MM.1S (cell line): Measurements from ENCODE around the gene PABPC5.

ENCODE experiments used
- DNase-seq: peaks from one replicate; pipeline ENCODE4 v3.0.0-alpha.2; 2015
- H2AFZ ChIP-seq: fragments of 300-600 bp; sonication (generic); 2 replicates; pipeline ENCODE4 v1.6.0; 2016; ENCODE audit warnings: antibody characterized with exemption, low read length
- H3F3A ChIP-seq: fragments of 300-600 bp; sonication (generic); 2 replicates; pipeline ENCODE4 v1.6.1; 2016; ENCODE audit warnings: mild to moderate bottlenecking, antibody characterized with exemption, low read length, moderate library complexity, mixed read lengths; ENCODE audit not compliant: insufficient read depth
- H3K27ac ChIP-seq: fragments of 300-600 bp; sonication (generic); 2 replicates; pipeline ENCODE4 v1.5.1; 2016; ENCODE audit warnings: mild to moderate bottlenecking, low read length
- H3K27me3 ChIP-seq: fragments of 300-600 bp; sonication (generic); replicated peaks from 2 replicates; pipeline ENCODE4 v1.6.0; 2016; ENCODE audit warnings: low read length; ENCODE audit not compliant: insufficient read depth
- H3K36me3 ChIP-seq: fragments of 300-600 bp; sonication (generic); replicated peaks from 2 replicates; pipeline ENCODE4 v1.6.1; 2016; ENCODE audit warnings: mild to moderate bottlenecking, low read length, mixed read lengths; ENCODE audit not compliant: insufficient read depth
- H3K4me1 ChIP-seq: fragments of 300-600 bp; sonication (generic); 2 replicates; pipeline ENCODE4 v1.6.1; 2016; ENCODE audit warnings: low read length, mixed read lengths
- H3K4me2 ChIP-seq: fragments of 300-600 bp; sonication (generic); 2 replicates; pipeline ENCODE4 v1.6.0; 2016; ENCODE audit warnings: low read depth, low read length
- H3K4me3 ChIP-seq: fragments of 300-600 bp; sonication (generic); 2 replicates; pipeline ENCODE4 v1.5.1; 2016; ENCODE audit warnings: low read length, mixed read lengths
- H3K79me2 ChIP-seq: fragments of 300-600 bp; sonication (generic); 2 replicates; pipeline ENCODE4 v1.6.1; 2016; ENCODE audit warnings: mixed run types, low read length, mixed read lengths
- H3K9ac ChIP-seq: fragments of 300-600 bp; sonication (generic); 2 replicates; pipeline ENCODE4 v1.6.1; 2016; ENCODE audit warnings: low read length, mixed read lengths
- H3K9me2 ChIP-seq: fragments of 300-600 bp; sonication (generic); replicated peaks from 2 replicates; pipeline ENCODE4 v1.6.1; 2016; ENCODE audit warnings: mild to moderate bottlenecking, low read length, mixed read lengths; ENCODE audit not compliant: insufficient read depth
- H3K9me3 ChIP-seq: fragments of 300-600 bp; sonication (generic); replicated peaks from 2 replicates; pipeline ENCODE4 v1.6.1; 2016; ENCODE audit warnings: mild to moderate bottlenecking, low read length, mixed read lengths; ENCODE audit not compliant: insufficient read depth
- H4K20me1 ChIP-seq: fragments of 300-600 bp; sonication (generic); 2 replicates; pipeline ENCODE4 v1.6.1; 2016; ENCODE audit warnings: mild to moderate bottlenecking, low read length, moderate library complexity, mixed read lengths; ENCODE audit not compliant: insufficient read depth
- EZH2 ChIP-seq: fragments of 300-600 bp; sonication (generic); optimal IDR thresholded peaks from 2 replicates; pipeline ENCODE3; 2017; ENCODE audit warnings: low read depth, mild to moderate bottlenecking, antibody characterized with exemption, low read length, mixed read lengths
- EZH2phosphoT487 ChIP-seq: fragments of 300-600 bp; sonication (generic); IDR thresholded peaks from 2 replicates; pipeline ENCODE4 v1.6.1; 2018; ENCODE audit warnings: antibody characterized with exemption, low read length
- TF ChIP-seq, protein P1 (sequence below): fragments of 300-600 bp; sonication (generic); IDR thresholded peaks from 2 replicates; pipeline ENCODE4 v1.5.1; 2016; ENCODE audit warnings: antibody characterized with exemption, low read length, mixed read lengths

The PABPC5 gene

DNA sequence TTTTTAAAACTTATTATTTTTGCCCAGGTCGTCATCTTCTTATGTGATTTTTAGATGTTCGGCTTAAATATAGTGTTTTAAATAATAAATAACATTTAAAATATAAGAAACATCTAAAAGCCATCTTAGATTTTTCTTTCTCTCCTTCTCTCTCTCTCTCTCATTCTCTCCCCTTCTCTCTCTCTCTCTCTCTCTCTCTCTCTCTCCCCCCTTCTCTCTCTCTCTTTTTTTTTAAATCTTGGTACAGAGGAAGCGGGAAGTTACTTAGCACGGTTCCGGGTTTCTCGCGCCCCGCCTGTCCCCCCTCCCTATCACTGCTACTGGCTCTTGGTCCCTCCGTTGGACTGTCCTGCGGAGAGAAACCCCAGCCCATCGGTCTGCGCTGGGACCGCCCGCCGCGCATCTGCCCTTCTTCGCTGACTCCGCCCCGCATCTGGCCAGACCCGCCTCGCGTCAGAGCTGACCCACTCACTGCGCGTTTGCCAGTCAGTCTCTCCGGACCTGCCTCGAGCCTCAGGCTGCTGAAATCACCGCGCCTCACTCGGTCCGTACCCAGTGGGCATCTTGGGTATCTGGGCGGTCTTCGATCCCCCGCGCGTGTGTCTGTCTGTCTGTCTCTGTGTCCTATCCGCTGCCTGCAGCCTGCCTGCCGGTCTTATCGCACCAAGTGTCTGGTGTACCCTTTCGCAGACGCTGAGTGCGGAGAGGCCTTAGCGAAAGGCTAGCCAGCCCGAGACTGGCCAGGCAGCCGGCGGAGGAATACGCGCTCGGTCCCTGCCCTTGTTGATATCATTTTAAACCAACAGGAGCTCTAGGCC lies at the start of gene PABPC5:
TSS of gene PABPC5 (plus strand) at position 489 of the 818 bp plus-strand sequence. CDS start 739 bp downstream, outside the sequence.
- DNase-seq = no peak
- no peak within 1 kb of the TSS for H2AFZ ChIP-seq
- TF ChIP-seq EZH2phosphoT487 (no peak), EZH2 (no peak)
- TF ChIP-seq, protein P1, sequence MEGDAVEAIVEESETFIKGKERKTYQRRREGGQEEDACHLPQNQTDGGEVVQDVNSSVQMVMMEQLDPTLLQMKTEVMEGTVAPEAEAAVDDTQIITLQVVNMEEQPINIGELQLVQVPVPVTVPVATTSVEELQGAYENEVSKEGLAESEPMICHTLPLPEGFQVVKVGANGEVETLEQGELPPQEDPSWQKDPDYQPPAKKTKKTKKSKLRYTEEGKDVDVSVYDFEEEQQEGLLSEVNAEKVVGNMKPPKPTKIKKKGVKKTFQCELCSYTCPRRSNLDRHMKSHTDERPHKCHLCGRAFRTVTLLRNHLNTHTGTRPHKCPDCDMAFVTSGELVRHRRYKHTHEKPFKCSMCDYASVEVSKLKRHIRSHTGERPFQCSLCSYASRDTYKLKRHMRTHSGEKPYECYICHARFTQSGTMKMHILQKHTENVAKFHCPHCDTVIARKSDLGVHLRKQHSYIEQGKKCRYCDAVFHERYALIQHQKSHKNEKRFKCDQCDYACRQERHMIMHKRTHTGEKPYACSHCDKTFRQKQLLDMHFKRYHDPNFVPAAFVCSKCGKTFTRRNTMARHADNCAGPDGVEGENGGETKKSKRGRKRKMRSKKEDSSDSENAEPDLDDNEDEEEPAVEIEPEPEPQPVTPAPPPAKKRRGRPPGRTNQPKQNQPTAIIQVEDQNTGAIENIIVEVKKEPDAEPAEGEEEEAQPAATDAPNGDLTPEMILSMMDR = no peak
- H3K27me3 ChIP-seq = no peaks in the 10 kb centered on the region
- no peaks in the 10 kb centered on the region for H3K4me1 ChIP-seq
- no peaks in the 10 kb centered on the region for H4K20me1 ChIP-seq
- H3K9ac ChIP-seq = no peak within 1 kb of the TSS
- H3K27ac ChIP-seq = no peak within 1 kb of the TSS
- H3K79me2 ChIP-seq = no peaks in the 10 kb centered on the region
- H3K9me2 ChIP-seq = no peaks in the 10 kb centered on the region
- no peaks in the 10 kb centered on the region for H3K9me3 ChIP-seq
- no peak within 1 kb of the TSS for H3K4me2 ChIP-seq
- no peak within 1 kb of the TSS for H3K4me3 ChIP-seq
- H3F3A ChIP-seq = no peaks in the 10 kb centered on the region
- H3K36me3 ChIP-seq = no peaks in the 10 kb centered on the region

DNA sequence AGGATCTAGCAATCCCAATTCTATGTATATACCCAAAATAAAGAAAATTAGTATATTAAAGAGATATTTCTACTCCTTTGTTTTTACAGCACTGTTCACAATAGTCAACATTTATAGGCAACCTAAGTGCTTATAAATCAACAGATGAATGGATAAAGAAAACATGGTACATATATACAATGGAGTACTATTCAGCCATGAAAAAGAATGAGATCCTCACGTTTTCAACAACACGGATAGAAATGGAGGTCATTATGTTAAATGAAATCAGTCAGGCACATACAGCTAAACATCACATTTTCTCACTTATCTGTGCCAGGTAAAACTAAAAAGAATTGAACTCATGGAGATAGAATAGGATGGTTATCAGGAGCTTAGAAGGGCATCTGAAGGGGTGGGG lies 45.6 kb upstream of the PABPC5 start:
- no peak overlapping the region for H3K4me3 ChIP-seq
- H3K9me3 ChIP-seq = no peaks in the 10 kb centered on the region
- no peaks in the 10 kb centered on the region for H3F3A ChIP-seq
- H4K20me1 ChIP-seq = no peaks in the 10 kb centered on the region
- no peaks in the 10 kb centered on the region for H3K36me3 ChIP-seq
- no peak for DNase-seq
- TF ChIP-seq EZH2phosphoT487 = no peak
- no peak for TF ChIP-seq EZH2
- TF ChIP-seq, protein P1 = no peak
- no peak overlapping the region for H2AFZ ChIP-seq
- H3K4me1 ChIP-seq = no peaks in the 10 kb centered on the region
- no peaks in the 10 kb centered on the region for H3K79me2 ChIP-seq
- no peak overlapping the region for H3K9ac ChIP-seq
- H3K4me2 ChIP-seq = no peak overlapping the region
- no peaks in the 10 kb centered on the region for H3K9me2 ChIP-seq
- no peak overlapping the region for H3K27ac ChIP-seq
- H3K27me3 ChIP-seq = no peaks in the 10 kb centered on the region

- H3K4me3 ChIP-seq = no peak overlapping the region
- H3K79me2 ChIP-seq = no peaks in the 10 kb centered on the region
- H3K36me3 ChIP-seq = no peaks in the 10 kb centered on the region
- H4K20me1 ChIP-seq = no peaks in the 10 kb centered on the region
- H3K27me3 ChIP-seq = no peaks in the 10 kb centered on the region
- no peaks in the 10 kb centered on the region for H3K4me1 ChIP-seq
- no peak overlapping the region for H3K4me2 ChIP-seq
- H3F3A ChIP-seq = no peaks in the 10 kb centered on the region
- no peak for DNase-seq
- H2AFZ ChIP-seq = no peak overlapping the region
- H3K9me2 ChIP-seq = no peaks in the 10 kb centered on the region
- H3K9ac ChIP-seq = no peak overlapping the region
- no peak for TF ChIP-seq EZH2
- no peak for TF ChIP-seq EZH2phosphoT487
- TF ChIP-seq, protein P1 = peak; percentile 24
- H3K9me3 ChIP-seq = no peaks in the 10 kb centered on the region
- no peak overlapping the region for H3K27ac ChIP-seq
Measured at GRCh38 chrX:91414713-91415112, 19.9 kb upstream of the PABPC5 start.
